Activated T-helper 1 cell treated with anti-CD3 and anti-CD28 coated beads, Interleukin-12 subunit alpha, Interleukin-12 subunit beta, Interleukin-2, Interleukin-4 antibody, amounts not matched to agents 30 ng/mL and 10 ng/mL and 1 ng/mL, durations not matched to agents 14 hours and 24 hours and 36 hours (primary cell): ENCODE data around the gene NEIL3. TPM values are rescaled to one million over a fixed set of nuclear protein-coding genes. Genes with fewer than 3 reads are reported as not detected.

Experiments
- DNase-seq: peaks from one replicate; pipeline ENCODE4 v3.0.0; 2021; ENCODE audit warnings: low spot score
- H3K27ac Mint-ChIP-seq: one replicate; pipeline ENCODE4 v1.8.0; 2021; ENCODE audit warnings: mild to moderate bottlenecking, mixed read lengths
- H3K27me3 Mint-ChIP-seq: one replicate; pipeline ENCODE4 v1.8.0; 2022; ENCODE audit warnings: mild to moderate bottlenecking, moderate library complexity, mixed read lengths; ENCODE audit not compliant: insufficient read depth
- H3K36me3 Mint-ChIP-seq: one replicate; pipeline ENCODE4 v1.8.0; 2021; ENCODE audit warnings: low read depth, mixed read lengths
- H3K4me1 Mint-ChIP-seq: one replicate; pipeline ENCODE4 v1.8.0; 2021; ENCODE audit warnings: low read depth, mixed read lengths
- H3K4me3 Mint-ChIP-seq: one replicate; pipeline ENCODE4 v1.8.0; 2021; ENCODE audit warnings: mild to moderate bottlenecking, moderate library complexity, mixed read lengths
- H3K9me3 Mint-ChIP-seq: one replicate; pipeline ENCODE4 v1.8.0; 2021; ENCODE audit warnings: mixed read lengths
- intact Hi-C: fragments of 100-400 bp; cut with micrococcal nuclease; formaldehyde crosslinking; loops from one replicate; pipeline ENCODE4 v1.15.1; 2024
- total RNA-seq: library from RNA; stranded (reverse); gene quantifications from 2 replicates; pipeline ENCODE4 v1.2.3, GENCODE V29; 2022

NEIL3 gene
- total RNA-seq, 1 donor from 2014 or later = 13.6 TPM

DNA sequence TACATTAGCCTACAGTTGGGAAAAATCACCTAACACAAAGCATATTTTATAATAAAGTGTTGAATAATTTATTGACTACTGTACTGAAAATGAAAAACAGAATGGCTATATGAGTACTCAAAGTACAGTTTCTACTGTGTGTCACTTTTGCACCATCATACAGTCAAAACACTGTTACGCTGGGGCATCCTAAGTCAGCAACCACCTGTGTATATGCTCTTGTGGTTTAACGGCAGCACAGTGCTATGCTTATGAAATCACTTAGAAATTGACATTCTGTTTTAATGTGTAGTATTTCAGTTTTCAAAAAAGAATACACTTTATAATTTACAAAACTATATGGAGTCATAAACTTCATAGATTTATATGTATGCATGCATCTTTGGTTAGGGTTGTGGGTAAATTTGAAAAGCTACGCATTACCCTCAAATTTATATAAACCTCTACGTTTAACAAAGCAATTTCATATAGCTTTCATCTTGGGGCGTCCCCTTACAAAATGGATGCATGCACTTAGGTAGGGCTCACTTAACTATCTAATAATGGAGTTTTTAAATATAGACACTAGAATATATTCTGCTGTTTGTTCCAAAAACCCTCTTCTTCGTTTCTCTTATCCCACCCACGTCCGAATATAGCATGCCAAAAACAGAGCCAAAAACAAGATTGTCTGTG is 690 bp upstream of the NEIL3 start:
- H3K4me3 Mint-ChIP-seq = peak overlapping the region; percentile 96
- no peaks in the 10 kb centered on the region for H3K9me3 Mint-ChIP-seq
- peaks cover 52% of the 10 kb centered on the region for H3K4me1 Mint-ChIP-seq
- no peak for DNase-seq
- intact Hi-C loops = loop anchor here (1.0 to 2.0 kb wide), 6 partner anchors 16 to 990 kb away; partner anchors contain the start of genes AGA and SPCS3
- peak overlapping the region; percentile 89 for H3K27ac Mint-ChIP-seq
- H3K27me3 Mint-ChIP-seq = no peaks in the 10 kb centered on the region
- H3K36me3 Mint-ChIP-seq = no peaks in the 10 kb centered on the region

DNA sequence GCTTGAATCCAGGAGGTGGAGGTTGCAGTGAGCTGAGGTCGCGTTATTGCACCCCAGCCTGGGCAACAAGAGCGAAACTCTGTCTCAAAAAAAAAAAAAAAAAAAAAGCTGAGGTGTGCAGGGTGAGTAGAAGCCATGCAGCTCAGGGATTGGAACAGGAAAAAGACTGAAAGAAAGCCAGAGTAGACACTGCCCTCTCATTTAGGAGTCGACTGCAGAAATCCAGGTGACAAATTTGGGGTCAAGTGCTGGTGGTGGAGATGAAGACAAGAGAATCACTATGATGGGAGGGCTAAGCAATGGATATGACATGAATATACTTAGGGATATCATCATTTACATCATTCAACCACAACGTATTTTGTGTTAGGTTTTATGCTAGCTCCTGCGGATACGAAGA is 1.9 kb downstream of the NEIL3 start:
- Mint-ChIP-seq H3K9me3 (no peaks in the 10 kb centered on the region), H3K27me3 (no peaks in the 10 kb centered on the region), H3K36me3 (no peaks in the 10 kb centered on the region), H3K4me3 (peak overlapping the region; percentile 96), H3K4me1 (peaks cover 78% of the 10 kb centered on the region), H3K27ac (peak overlapping the region; percentile 1)
- DNase-seq = no peak
- intact Hi-C loops = loop anchor here (5.0 to 10.0 kb wide), 3 partner anchors 91 to 1114 kb away; partner anchors contain the start of genes SPATA4 and VEGFC

DNA sequence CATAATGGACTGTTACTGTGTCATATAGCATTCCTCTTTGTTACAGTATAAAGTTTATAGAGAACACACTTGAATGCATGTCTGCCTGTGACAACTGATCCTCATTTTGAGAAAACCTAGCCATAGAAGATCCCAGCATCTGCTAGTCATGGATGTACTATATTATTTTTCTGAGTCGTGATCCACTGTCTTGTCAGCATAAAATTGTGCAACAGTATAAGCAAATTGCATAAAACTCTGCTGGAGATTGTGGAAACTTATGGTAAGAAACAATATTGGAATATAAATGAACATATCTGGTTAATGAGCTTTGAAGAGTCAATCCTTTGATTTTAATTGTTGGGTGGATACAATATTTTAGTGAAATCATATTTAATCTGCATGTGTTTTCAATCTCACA is 3.6 kb downstream of the NEIL3 start:
- Mint-ChIP-seq H3K4me1 (peaks cover 87% of the 10 kb centered on the region), H3K27ac (no peak overlapping the region), H3K4me3 (no peak overlapping the region), H3K9me3 (no peaks in the 10 kb centered on the region), H3K36me3 (no peaks in the 10 kb centered on the region), H3K27me3 (no peaks in the 10 kb centered on the region)
- intact Hi-C loops = loop anchor here (5.0 to 10.0 kb wide), 3 partner anchors 89 to 1116 kb away; partner anchors contain the start of genes SPATA4 and VEGFC
- DNase-seq = no peak

DNA sequence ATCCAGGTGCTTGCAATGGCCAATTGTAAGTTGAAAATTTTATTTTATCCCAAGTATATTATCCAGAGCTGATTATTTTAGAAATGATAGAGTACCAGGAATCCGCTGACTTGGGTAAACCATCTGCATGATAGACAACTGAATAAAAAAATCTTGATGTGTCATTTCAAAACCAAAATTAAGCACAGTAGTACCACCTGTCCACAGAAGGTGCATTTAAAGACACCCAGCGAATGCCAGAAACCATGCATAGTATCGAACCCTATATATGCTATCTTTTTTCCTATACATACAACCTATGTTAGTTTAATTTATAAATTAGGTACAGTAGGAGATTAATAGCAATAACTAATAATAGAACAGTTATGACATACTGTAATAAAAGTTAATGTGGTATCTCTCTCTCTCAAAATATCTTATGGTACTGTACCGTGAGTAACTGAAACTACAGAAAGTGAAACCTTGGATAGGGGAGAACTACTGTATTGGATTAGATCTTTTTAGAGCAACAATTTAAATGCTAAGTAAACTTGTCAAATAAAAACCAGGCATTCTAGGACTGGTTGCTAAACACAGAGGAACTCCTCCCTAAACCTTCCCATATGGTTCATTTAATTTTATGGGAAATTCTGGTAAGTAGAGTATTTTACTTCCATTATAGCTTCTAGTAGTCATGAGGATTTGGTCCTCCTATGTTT is 6.2 kb downstream of the NEIL3 start:
- H3K36me3 Mint-ChIP-seq = peaks cover 1% of the 10 kb centered on the region
- intact Hi-C loops = loop anchor here (10.0 kb wide), 1 partner anchor 521 kb away; the partner anchor contains the start of gene VEGFC
- H3K27ac Mint-ChIP-seq = no peak overlapping the region
- H3K4me3 Mint-ChIP-seq = peak overlapping the region; percentile 63
- no peaks in the 10 kb centered on the region for H3K9me3 Mint-ChIP-seq
- H3K27me3 Mint-ChIP-seq = no peaks in the 10 kb centered on the region
- peaks cover 91% of the 10 kb centered on the region for H3K4me1 Mint-ChIP-seq
- DNase-seq = no peak

DNA sequence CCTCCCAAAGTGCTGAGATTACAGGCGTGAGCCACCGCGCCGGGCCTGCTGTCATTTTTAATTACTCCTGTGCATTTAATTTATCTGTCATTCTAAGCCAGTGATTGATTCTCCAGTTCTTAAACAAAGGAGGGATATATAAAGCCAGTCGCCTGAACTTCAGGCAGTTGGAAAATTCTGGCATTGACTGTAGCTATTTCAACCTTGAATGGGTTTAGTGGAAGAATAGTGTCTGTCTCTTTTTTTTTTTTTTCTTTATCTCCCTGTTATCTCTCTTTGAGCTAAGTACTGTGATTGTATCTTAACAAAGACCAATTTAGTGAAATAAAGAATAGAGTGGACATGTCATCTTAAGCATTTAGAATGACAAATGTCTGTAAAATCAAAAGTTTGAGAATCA is 11.0 kb downstream of the NEIL3 start:
- H3K36me3 Mint-ChIP-seq = peaks cover 19% of the 10 kb centered on the region
- H3K4me1 Mint-ChIP-seq = peaks cover 87% of the 10 kb centered on the region
- peak overlapping the region; percentile 3 for H3K4me3 Mint-ChIP-seq
- no peaks in the 10 kb centered on the region for H3K9me3 Mint-ChIP-seq
- intact Hi-C loops = loop anchor here (1.0 kb wide), 1 partner anchor 10 kb away; no protein-coding TSS in a partner anchor
- no peaks in the 10 kb centered on the region for H3K27me3 Mint-ChIP-seq
- peak overlapping the region; percentile 11 for H3K27ac Mint-ChIP-seq
- DNase-seq = no peak

DNA sequence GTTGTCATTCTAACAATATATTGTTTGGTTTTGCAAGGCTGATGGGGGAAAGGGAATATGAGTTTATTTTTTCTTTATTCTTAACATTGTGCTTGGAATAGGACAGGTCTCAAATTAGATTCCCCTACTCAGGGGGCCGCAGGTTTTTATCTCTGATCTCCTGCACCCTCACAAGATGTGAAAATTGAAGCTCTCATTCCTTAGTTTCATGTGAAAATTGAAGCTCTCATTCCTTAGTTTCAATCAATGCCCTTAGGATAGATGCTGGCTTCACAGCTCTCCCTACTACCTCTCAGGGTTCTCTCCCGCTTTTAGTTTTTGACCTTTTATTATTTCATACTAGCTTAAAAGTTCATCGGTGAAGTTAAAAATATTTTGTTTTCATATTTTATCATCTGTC is 12.0 kb downstream of the NEIL3 start:
- Mint-ChIP-seq H3K9me3 (no peaks in the 10 kb centered on the region), H3K4me1 (peaks cover 85% of the 10 kb centered on the region), H3K27ac (no peak overlapping the region), H3K4me3 (no peak overlapping the region), H3K27me3 (no peaks in the 10 kb centered on the region), H3K36me3 (peaks cover 26% of the 10 kb centered on the region)
- intact Hi-C loops = no loop called here
- DNase-seq = no peak

DNA sequence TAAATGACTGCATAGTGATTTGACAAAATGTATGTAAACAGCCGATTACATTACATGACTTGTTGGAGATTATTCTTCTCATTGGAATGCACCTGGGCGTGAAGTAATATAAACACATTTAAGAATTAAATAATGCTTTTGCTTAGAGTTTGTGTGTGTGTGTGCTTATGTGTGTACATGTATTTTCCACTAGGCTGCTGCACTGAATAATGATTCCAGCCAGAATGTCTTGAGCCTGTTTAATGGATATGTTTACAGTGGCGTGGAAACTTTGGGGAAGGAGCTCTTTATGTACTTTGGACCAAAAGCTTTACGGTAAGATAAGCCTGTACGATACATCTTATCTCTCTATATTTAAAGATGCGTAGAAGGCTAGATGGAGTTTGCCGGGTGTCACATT is 12.6 kb downstream of the NEIL3 start:
- peaks cover 79% of the 10 kb centered on the region for H3K4me1 Mint-ChIP-seq
- no peak overlapping the region for H3K27ac Mint-ChIP-seq
- no peak for DNase-seq
- intact Hi-C loops = no loop called here
- H3K36me3 Mint-ChIP-seq = peaks cover 29% of the 10 kb centered on the region
- no peak overlapping the region for H3K4me3 Mint-ChIP-seq
- H3K9me3 Mint-ChIP-seq = no peaks in the 10 kb centered on the region
- H3K27me3 Mint-ChIP-seq = no peaks in the 10 kb centered on the region

DNA sequence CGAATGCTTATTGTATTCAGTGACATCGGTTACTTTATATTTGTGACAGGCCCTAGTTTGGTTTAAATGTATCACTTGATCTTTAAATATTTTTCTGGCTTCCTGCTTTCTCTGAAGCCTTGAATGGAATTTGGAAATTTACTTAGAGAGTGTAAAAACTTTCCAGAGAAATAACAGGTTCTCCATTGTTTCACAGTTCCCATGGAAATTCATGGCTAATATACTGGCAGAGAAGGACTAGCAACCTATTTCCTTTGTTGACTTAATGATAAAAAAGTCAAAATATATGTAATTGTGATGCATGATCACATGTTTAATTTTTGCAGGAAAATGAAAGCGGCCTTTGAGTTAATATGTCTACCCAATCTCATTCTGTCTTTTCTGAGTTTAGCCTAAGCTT is 13.2 kb downstream of the NEIL3 start:
- no peaks in the 10 kb centered on the region for H3K27me3 Mint-ChIP-seq
- H3K4me1 Mint-ChIP-seq = peaks cover 79% of the 10 kb centered on the region
- H3K27ac Mint-ChIP-seq = no peak overlapping the region
- peaks cover 31% of the 10 kb centered on the region for H3K36me3 Mint-ChIP-seq
- no peak for DNase-seq
- no peaks in the 10 kb centered on the region for H3K9me3 Mint-ChIP-seq
- H3K4me3 Mint-ChIP-seq = peak overlapping the region; percentile 5
- intact Hi-C loops = no loop called here

DNA sequence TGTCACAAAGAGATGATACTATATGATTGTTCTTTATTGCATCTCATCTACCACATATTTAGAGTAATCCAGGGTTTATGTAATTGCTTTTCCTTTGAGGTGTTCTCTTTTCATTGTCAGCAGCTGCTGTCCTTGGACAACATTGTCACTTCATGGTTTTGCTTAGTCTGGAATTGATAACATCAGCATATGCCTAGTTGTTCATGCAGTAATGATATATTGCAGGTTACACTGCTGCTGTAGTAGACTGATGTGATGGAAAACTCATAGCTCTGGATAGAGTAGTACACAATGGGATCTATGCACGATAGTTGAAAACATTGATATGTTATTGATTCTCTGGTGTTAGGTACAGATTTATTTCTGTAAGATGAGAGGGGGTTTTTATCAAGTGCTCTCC is 13.7 kb downstream of the NEIL3 start:
- Mint-ChIP-seq H3K27me3 (no peaks in the 10 kb centered on the region), H3K36me3 (peaks cover 36% of the 10 kb centered on the region), H3K4me1 (peaks cover 79% of the 10 kb centered on the region), H3K9me3 (no peaks in the 10 kb centered on the region), H3K4me3 (no peak overlapping the region), H3K27ac (peak overlapping the region; percentile 55)
- intact Hi-C loops = no loop called here
- DNase-seq = no peak

DNA sequence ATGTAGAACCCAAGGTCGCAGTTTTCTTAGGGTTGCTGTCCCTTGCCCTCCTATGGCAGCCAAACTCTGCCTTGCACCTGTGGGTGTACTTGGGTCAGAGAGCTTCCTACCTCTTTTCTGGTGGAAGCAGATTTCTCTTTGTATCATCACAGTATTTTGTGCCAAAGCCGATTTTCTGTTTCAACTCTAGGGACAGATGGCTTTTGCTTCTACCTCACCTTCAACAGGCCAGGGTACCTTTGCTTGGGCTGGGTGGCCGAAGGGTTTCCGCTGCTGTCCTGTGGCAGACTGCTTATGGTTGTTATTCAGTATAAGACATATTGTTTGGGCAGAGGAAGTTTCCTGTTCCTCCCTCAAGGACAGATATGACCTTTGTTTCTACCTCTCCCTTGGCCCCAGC is 22.4 kb downstream of the NEIL3 start:
- no peak overlapping the region for H3K27ac Mint-ChIP-seq
- H3K27me3 Mint-ChIP-seq = no peaks in the 10 kb centered on the region
- H3K9me3 Mint-ChIP-seq = peaks cover 23% of the 10 kb centered on the region
- no peak overlapping the region for H3K4me3 Mint-ChIP-seq
- DNase-seq = no peak
- intact Hi-C loops = loop anchor here (10.0 kb wide), 1 partner anchor 957 kb away; no protein-coding TSS in a partner anchor
- H3K4me1 Mint-ChIP-seq = peaks cover 60% of the 10 kb centered on the region
- H3K36me3 Mint-ChIP-seq = peaks cover 41% of the 10 kb centered on the region

DNA sequence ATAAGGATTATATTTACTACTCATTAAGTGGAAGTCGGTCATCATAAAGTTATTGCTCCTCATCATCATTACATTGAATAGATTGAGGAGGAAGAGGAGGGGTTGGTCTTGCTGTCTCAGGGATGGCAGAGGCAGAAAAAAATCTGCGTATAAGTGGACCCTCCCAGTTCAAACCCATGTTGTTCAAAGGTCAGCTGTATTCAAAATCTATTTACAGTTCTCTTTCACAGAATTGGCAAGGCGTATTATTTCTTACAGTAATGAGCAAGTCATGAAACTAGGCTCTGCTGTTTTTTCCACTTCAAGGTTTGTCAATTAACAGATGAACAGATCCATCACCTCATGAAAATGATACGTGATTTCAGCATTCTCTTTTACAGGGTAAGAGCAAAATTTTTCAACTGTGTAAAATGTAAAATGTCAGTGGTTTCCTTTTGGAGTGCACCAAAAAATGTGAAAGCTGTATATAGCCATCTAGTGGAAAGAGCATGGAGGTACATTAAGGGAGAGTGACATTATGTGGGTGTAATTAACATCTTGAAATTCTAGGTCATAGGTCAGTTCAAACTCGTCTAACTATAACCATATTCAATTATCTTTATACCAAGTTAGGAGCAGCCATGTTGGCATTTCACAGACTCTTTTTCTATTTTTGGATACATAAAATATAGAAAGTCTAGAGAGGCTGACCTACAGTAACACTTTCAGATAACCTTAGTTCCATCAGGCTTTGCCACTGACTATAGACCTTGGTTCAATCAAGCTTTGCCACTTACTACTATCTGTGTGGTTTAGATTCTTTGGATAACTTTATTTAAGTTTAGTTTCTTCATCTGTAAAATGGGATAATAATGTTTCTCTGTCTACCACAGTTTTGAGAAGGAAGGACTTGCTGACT is 30.1 kb downstream of the NEIL3 start:
- H3K27me3 Mint-ChIP-seq = no peaks in the 10 kb centered on the region
- H3K4me1 Mint-ChIP-seq = peaks cover 27% of the 10 kb centered on the region
- H3K4me3 Mint-ChIP-seq = no peak overlapping the region
- DNase-seq = no peak
- intact Hi-C loops = loop anchor here (1.0 to 10.0 kb wide), 8 partner anchors 30 to 1020 kb away; partner anchors contain the start of genes NEIL3, SPCS3 and VEGFC
- H3K27ac Mint-ChIP-seq = peak overlapping the region; percentile 49
- no peaks in the 10 kb centered on the region for H3K9me3 Mint-ChIP-seq
- H3K36me3 Mint-ChIP-seq = peaks cover 17% of the 10 kb centered on the region

DNA sequence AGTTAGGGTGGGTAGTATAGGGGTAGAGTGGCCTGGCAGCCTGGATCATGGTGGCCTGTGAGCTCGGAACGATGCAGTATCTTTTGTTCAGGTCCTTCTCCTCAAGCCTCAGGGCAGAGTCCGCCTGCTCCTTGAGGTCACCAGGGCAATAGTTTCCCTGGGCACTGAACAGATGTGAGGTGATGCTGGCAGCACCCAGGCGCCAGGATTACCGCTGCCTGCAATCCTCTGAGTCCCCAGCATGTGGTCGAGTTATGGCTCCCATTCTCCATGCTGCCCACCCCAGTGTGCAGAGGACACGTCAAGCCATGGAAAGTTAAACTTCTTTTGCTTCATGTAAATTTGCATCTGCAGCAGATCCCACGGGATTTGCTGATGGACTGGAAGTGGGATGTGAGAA is 38.7 kb downstream of the NEIL3 start:
- H3K4me1 Mint-ChIP-seq = peaks cover 6% of the 10 kb centered on the region
- H3K27ac Mint-ChIP-seq = peak overlapping the region; percentile 78
- no peaks in the 10 kb centered on the region for H3K27me3 Mint-ChIP-seq
- H3K36me3 Mint-ChIP-seq = peaks cover 22% of the 10 kb centered on the region
- intact Hi-C loops = no loop called here
- H3K9me3 Mint-ChIP-seq = no peaks in the 10 kb centered on the region
- no peak overlapping the region for H3K4me3 Mint-ChIP-seq
- DNase-seq = no peak
